PC-9 (cell line): ENCODE results near the gene DENND1A. TPM values are rescaled to one million over a fixed set of nuclear protein-coding genes. Genes with fewer than 3 reads are reported as not detected.

Source experiments
- BruUV-seq: library from RNA; stranded (reverse); fragments of 400-500 nt; replicated peaks from 2 replicates; lab custom pipeline; 2021; lab: Mats Ljungman, UMichigan
- CTCF ChIA-PET: fragments of 300-600 bp; sonication (Branson Sonifier 250); formaldehyde crosslinking; loops from one replicate; lab custom pipeline; 2022; ENCODE audit warnings: antibody characterized with exemption; lab: Charles Lee
- POLR2A ChIA-PET: fragments of 300-600 bp; sonication (Branson Sonifier 250); formaldehyde crosslinking; loops from one replicate; lab custom pipeline; 2022; ENCODE audit warnings: antibody characterized with exemption; ENCODE audit not compliant: unreplicated experiment; lab: Charles Lee
- DNase-seq, 2 experiments: peaks; one replicate each; pipeline versions ENCODE4 v3.0.0 to v3.0.0-alpha.2; 2015 to 2022; ENCODE audit warnings: mixed read lengths in 1 of 2
- H2AFZ ChIP-seq: fragments of 200-600 bp; sonication (generic); 2 replicates; pipeline ENCODE4 v1.8.1; 2017; ENCODE audit warnings: antibody characterized with exemption
- H3F3A ChIP-seq: fragments of 200-600 bp; sonication (generic); 2 replicates; pipeline ENCODE4 v1.8.1; 2017; ENCODE audit warnings: antibody characterized with exemption, mild to moderate bottlenecking, low read depth; ENCODE audit not compliant: insufficient read depth
- H3K27ac ChIP-seq: fragments of 200-600 bp; sonication (generic); 2 replicates; pipeline ENCODE4 v1.6.1; 2016; ENCODE audit warnings: mixed run types
- H3K27me3 ChIP-seq: fragments of 200-600 bp; sonication (generic); 2 replicates; pipeline ENCODE4 v1.6.1; 2016; ENCODE audit warnings: low read depth, mixed run types; ENCODE audit not compliant: insufficient read depth
- H3K36me3 ChIP-seq: fragments of 200-600 bp; sonication (generic); 2 replicates; pipeline ENCODE4 v1.6.1; 2016; ENCODE audit warnings: low read depth, mixed run types
- H3K4me1 ChIP-seq: fragments of 200-600 bp; sonication (generic); replicated peaks from 2 replicates; pipeline ENCODE4 v1.6.1; 2016; ENCODE audit warnings: mixed run types; ENCODE audit not compliant: insufficient read depth
- H3K4me2 ChIP-seq: fragments of 200-600 bp; sonication (generic); 2 replicates; pipeline ENCODE4 v1.6.1; 2017; ENCODE audit warnings: mixed run types
- H3K4me3 ChIP-seq: fragments of 200-600 bp; sonication (generic); 2 replicates; pipeline ENCODE4 v1.6.1; 2016; ENCODE audit warnings: mixed run types
- H3K79me2 ChIP-seq: fragments of 200-600 bp; sonication (generic); 2 replicates; pipeline ENCODE4 v1.6.1; 2017; ENCODE audit warnings: low read depth, mixed run types
- H3K9me2 ChIP-seq: fragments of 200-600 bp; sonication (generic); 2 replicates; pipeline ENCODE4 v1.8.1; 2017; ENCODE audit warnings: mild to moderate bottlenecking; ENCODE audit not compliant: insufficient read depth
- H3K9me3 ChIP-seq: fragments of 200-600 bp; sonication (generic); 2 replicates; pipeline ENCODE4 v1.8.1; 2016; ENCODE audit warnings: low read depth; ENCODE audit not compliant: insufficient read depth
- H4K20me1 ChIP-seq: fragments of 200-600 bp; sonication (generic); 2 replicates; pipeline ENCODE4 v1.8.1; 2017; ENCODE audit not compliant: insufficient read depth
- EZH2 ChIP-seq: fragments of 200-600 bp; sonication (generic); IDR thresholded peaks from 2 replicates; pipeline ENCODE4 v1.8.0; 2017; ENCODE audit warnings: antibody characterized with exemption, low read depth
- intact Hi-C: fragments of 100-400 bp; cut with micrococcal nuclease; formaldehyde crosslinking; loops from one replicate; pipeline ENCODE4 v1.10.0; 2022; ENCODE audit not compliant: unreplicated experiment
- total RNA-seq: library from RNA; stranded (reverse); gene quantifications from 2 replicates; pipeline ENCODE4 v1.2.3, GENCODE V29; 2021
- TF ChIP-seq, protein P1 (sequence below): fragments of 200-600 bp; sonication (generic); conservative IDR thresholded peaks from 2 replicates; pipeline ENCODE4 v1.6.1; 2017; ENCODE audit warnings: mixed run types, antibody characterized with exemption, mild to moderate bottlenecking, moderate library complexity

DENND1A gene
- total RNA-seq, 1 experiment from 2014 or later, result 37.7 TPM

DNA sequence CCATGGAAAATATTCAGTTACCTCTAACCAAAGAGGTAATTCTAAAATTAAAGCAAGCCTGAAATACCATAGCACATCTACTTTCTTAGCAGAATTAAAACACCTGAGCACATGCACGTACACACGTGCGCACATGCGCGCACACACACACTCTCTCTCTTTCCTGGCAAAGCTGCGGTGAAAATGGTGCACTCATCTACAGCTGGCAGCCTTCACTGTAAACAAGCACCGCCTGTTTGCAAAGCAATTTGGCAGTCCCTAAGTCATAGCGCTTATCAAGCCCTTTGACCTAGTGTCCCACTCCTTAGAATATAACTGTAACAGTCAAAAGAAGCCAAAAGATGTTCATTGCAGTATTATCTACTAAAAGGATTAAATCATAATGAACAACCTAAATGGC lies 278.7 kb downstream of the DENND1A start:
- H3K27me3 ChIP-seq, result no peaks in the 10 kb centered on the region
- no peak for DNase-seq
- no peak overlapping the region for H3K27ac ChIP-seq
- BruUV-seq, result no TSS peak
- H3K4me1 ChIP-seq, result no peaks in the 10 kb centered on the region
- no peaks in the 10 kb centered on the region for H3K36me3 ChIP-seq
- H2AFZ ChIP-seq, result no peak overlapping the region
- no peak overlapping the region for H3K4me2 ChIP-seq
- no peaks in the 10 kb centered on the region for H3F3A ChIP-seq
- ChIA-PET POLR2A (no interaction called here), CTCF (no interaction called here)
- no peak for TF ChIP-seq EZH2
- TF ChIP-seq, protein P1, sequence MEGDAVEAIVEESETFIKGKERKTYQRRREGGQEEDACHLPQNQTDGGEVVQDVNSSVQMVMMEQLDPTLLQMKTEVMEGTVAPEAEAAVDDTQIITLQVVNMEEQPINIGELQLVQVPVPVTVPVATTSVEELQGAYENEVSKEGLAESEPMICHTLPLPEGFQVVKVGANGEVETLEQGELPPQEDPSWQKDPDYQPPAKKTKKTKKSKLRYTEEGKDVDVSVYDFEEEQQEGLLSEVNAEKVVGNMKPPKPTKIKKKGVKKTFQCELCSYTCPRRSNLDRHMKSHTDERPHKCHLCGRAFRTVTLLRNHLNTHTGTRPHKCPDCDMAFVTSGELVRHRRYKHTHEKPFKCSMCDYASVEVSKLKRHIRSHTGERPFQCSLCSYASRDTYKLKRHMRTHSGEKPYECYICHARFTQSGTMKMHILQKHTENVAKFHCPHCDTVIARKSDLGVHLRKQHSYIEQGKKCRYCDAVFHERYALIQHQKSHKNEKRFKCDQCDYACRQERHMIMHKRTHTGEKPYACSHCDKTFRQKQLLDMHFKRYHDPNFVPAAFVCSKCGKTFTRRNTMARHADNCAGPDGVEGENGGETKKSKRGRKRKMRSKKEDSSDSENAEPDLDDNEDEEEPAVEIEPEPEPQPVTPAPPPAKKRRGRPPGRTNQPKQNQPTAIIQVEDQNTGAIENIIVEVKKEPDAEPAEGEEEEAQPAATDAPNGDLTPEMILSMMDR, result no peak
- H3K9me3 ChIP-seq, result no peaks in the 10 kb centered on the region
- H3K4me3 ChIP-seq, result no peak overlapping the region
- intact Hi-C loops, result no loop called here
- H4K20me1 ChIP-seq, result no peaks in the 10 kb centered on the region; the same call in 1 of the 2 replicates
- H3K79me2 ChIP-seq, result no peaks in the 10 kb centered on the region
- no peaks in the 10 kb centered on the region for H3K9me2 ChIP-seq

DNA sequence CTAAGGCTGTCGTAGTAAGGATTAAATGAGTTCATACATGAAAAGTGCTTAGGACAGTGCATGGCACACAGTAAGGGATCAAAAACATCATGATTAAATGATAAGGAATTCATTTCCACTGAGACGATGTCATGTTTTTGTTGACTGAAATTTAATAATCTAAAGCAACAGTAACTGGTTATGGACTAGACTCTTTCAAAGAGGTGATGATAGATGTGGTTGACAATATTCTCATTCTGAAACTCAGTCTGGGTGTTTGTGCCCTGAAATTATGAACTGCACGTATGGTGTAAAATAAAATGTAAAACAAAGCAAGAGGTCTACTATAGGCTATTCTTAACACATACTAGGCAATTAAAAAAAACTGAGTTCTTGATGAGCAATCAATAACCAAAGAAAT lies 280.0 kb downstream of the DENND1A start:
- no peak overlapping the region for H3K4me3 ChIP-seq
- no peaks in the 10 kb centered on the region for H3K9me3 ChIP-seq
- H3K4me2 ChIP-seq, result no peak overlapping the region
- intact Hi-C loops, result no loop called here
- TF ChIP-seq EZH2, result no peak
- no TSS peak for BruUV-seq
- H3F3A ChIP-seq, result no peaks in the 10 kb centered on the region
- no peaks in the 10 kb centered on the region for H3K4me1 ChIP-seq
- ChIA-PET CTCF (no interaction called here), POLR2A (no interaction called here)
- H3K79me2 ChIP-seq, result no peaks in the 10 kb centered on the region
- no peak for DNase-seq
- H3K27ac ChIP-seq, result no peak overlapping the region
- no peaks in the 10 kb centered on the region for H3K36me3 ChIP-seq
- no peaks in the 10 kb centered on the region for H3K9me2 ChIP-seq
- H4K20me1 ChIP-seq, result no peaks in the 10 kb centered on the region
- no peaks in the 10 kb centered on the region for H3K27me3 ChIP-seq
- H2AFZ ChIP-seq, result no peak overlapping the region

DNA sequence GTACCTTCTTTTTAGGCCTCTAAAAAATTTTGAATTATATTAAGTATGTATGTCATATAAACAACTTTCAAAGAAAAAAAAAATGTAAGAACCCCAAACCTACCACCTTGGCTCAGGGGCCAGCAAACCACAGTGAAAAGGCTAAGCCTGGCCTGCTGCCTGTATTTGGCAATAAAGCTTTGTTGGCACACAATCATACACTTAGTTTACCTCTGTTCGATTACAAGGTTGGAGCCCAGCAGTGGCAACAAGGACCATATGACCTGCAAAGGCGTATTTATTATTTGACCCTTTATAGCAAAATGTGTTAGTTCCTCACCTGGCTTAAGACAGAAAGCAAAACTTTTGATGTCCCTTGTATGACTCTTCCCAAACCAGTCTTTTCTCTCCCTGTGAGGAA lies 282.8 kb downstream of the DENND1A start:
- POLR2A ChIA-PET, result no interaction called here
- no TSS peak for BruUV-seq

More for the DNA sequence above, 282.8 kb downstream of the DENND1A start:
- no peak for TF ChIP-seq EZH2
- TF ChIP-seq, protein P1, result no peak
- H3K79me2 ChIP-seq, result no peaks in the 10 kb centered on the region
- no peak overlapping the region for H3K4me3 ChIP-seq
- H3K27me3 ChIP-seq, result no peaks in the 10 kb centered on the region
- CTCF ChIA-PET, result no interaction called here
- DNase-seq, result no peak
- intact Hi-C loops, result no loop called here
- no peak overlapping the region for H3K4me2 ChIP-seq
- no peaks in the 10 kb centered on the region for H3K9me2 ChIP-seq
- no peaks in the 10 kb centered on the region for H3K36me3 ChIP-seq
- no peak overlapping the region for H3K27ac ChIP-seq
- H4K20me1 ChIP-seq, result no peaks in the 10 kb centered on the region
- H3K4me1 ChIP-seq, result no peaks in the 10 kb centered on the region
- H2AFZ ChIP-seq, result no peak overlapping the region
- H3F3A ChIP-seq, result no peaks in the 10 kb centered on the region
- no peaks in the 10 kb centered on the region for H3K9me3 ChIP-seq
